ENCODE results near the gene CHSY1.
A peak's percentile ranks its signal among the peaks of the same experiment; 100 is the strongest.

GRCh38 chr15:101277038-101277822 is 25.4 kb upstream of the CHSY1 start, which contains the start of gene SELENOS:
- TF ChIP-seq CTCF (IDR thresholded peaks at IDR 0.05) (no peak), EP300 (IDR thresholded peaks at IDR 0.05) (peak; percentile 62)
